ENCODE measurements around the gene FMN1. TPM values are rescaled to one million over a fixed set of nuclear protein-coding genes. Genes with fewer than 3 reads are reported as not detected.

The FMN1 gene
- total and polyA plus RNA-seq, 11 donors, result 0.61 to 10.6 (median 3.6) TPM

GRCh38 chr15:33242165-33242564, 47.7 kb upstream of the FMN1 start:
- DNase-seq (no peak), ATAC-seq (no peak)
- TF ChIP-seq POLR2A (IDR thresholded peaks at IDR 0.05), result no peak
- TF ChIP-seq, protein P1, sequence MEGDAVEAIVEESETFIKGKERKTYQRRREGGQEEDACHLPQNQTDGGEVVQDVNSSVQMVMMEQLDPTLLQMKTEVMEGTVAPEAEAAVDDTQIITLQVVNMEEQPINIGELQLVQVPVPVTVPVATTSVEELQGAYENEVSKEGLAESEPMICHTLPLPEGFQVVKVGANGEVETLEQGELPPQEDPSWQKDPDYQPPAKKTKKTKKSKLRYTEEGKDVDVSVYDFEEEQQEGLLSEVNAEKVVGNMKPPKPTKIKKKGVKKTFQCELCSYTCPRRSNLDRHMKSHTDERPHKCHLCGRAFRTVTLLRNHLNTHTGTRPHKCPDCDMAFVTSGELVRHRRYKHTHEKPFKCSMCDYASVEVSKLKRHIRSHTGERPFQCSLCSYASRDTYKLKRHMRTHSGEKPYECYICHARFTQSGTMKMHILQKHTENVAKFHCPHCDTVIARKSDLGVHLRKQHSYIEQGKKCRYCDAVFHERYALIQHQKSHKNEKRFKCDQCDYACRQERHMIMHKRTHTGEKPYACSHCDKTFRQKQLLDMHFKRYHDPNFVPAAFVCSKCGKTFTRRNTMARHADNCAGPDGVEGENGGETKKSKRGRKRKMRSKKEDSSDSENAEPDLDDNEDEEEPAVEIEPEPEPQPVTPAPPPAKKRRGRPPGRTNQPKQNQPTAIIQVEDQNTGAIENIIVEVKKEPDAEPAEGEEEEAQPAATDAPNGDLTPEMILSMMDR (IDR thresholded peaks at IDR 0.05), result no peak
- no peaks in the 10 kb centered on the region for H3K36me3 ChIP-seq
- no peaks in the 10 kb centered on the region for H3K9me3 ChIP-seq
- no peak overlapping the region for H3K27ac ChIP-seq
- no peaks in the 10 kb centered on the region for H3K4me1 ChIP-seq
- no peak overlapping the region for H3K4me3 ChIP-seq
- intact Hi-C loops (cut with DNase I), result no loop called here
- 17 to 31% (median 30%) methylated on average over 1 of the region's 1 CpG for WGBS, 4 donors
- peaks cover 0 to 11% (median 0%) of the 10 kb centered on the region in 9 donors for H3K27me3 ChIP-seq

DNA sequence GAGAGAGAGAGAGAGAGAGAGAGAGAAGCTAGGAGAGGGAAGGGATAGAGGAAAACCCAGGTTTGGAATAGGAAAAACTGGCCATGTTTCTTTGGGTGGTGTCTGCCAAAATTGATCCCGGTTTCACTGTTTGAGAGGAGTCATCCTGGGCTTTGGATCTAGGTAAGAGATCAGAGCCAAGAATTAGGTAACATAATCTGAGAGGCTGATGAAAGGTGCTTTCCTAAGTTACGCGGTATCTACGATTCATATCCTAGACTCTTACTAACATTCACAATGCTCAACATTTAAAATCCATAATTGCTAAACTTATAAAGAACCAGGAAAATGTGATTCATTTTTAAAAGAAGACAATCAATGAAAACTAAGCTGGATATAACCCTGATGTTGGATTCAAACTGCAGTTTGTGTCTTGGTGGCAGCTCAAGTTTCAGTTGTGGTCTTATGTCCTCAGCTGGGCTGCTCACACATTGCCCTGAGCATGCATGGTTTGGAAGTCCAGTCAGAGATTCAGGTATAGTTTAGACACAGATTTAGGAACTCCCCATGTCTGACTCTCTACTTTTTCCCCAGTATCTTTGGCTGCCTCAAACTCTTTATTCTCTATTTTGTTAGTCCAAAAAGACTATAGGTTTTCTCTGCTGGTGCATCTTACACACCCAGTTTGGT, 42.5 kb upstream of the FMN1 start:
- no peak for ATAC-seq
- Histone ChIP-seq H3K4me3 (no peak overlapping the region), H3K9me3 (no peaks in the 10 kb centered on the region), H3K4me1 (no peaks in the 10 kb centered on the region), H3K27me3 (peaks cover 0 to 28% (median 6%) of the 10 kb centered on the region in 9 donors), H3K36me3 (no peaks in the 10 kb centered on the region), H3K27ac (no peak overlapping the region)
- TF ChIP-seq, protein P1 (IDR thresholded peaks at IDR 0.05), result no peak
- TF ChIP-seq POLR2A (IDR thresholded peaks at IDR 0.05), result no peak
- intact Hi-C loops (cut with DNase I), result loop anchor here in 5 of 10 donors (5.0 to 10.0 kb wide), 2 partner anchors 465 to 468 kb away; no protein-coding TSS in a partner anchor
- 77 to 86% (median 84%) methylated on average over 4 of the region's 4 CpGs for WGBS, 4 donors
- no peak for DNase-seq

DNA sequence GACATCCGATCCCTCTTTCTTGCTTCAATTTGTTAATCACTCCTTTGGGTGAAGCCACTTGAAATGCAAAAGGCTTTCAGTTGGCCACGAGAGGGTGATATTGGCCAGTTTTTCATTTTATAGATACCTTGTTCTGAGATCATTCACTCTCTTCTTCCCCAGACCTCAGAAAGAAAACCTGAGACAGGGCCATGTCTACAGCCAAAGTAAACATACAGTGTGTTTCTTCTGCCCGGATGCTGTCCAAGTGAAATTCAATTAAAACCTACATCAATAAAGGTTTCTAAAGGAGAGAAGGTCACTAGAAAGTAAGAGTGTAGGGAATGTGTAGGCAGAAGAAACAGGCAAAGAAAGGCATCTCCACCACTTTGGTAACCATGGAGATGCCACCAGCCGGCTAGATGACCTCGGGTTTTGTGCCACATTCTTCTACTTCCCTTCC, 39.5 kb upstream of the FMN1 start:
- H3K36me3 ChIP-seq, result no peaks in the 10 kb centered on the region
- TF ChIP-seq, protein P1 (IDR thresholded peaks at IDR 0.05), result peak in 9 of 12 donors; percentile 11 to 46 (median 38)
- TF ChIP-seq POLR2A (IDR thresholded peaks at IDR 0.05), result no peak
- peak in 1 of 4 donors; percentile 42 for ATAC-seq
- H3K9me3 ChIP-seq, result no peaks in the 10 kb centered on the region
- WGBS, 4 donors, result 41 to 58% (median 43%) methylated on average over 5 of the region's 5 CpGs
- H3K27ac ChIP-seq, result no peak overlapping the region
- no peak overlapping the region for H3K4me3 ChIP-seq
- H3K4me1 ChIP-seq, result no peaks in the 10 kb centered on the region
- peaks cover 0 to 28% (median 6%) of the 10 kb centered on the region in 9 donors for H3K27me3 ChIP-seq
- intact Hi-C loops (cut with DNase I), result loop anchor here in 7 of 10 donors (5.0 to 10.0 kb wide), 2 partner anchors 468 to 471 kb away; no protein-coding TSS in a partner anchor
- no peak for DNase-seq

GRCh38 chr15:33226559-33227181, 32.2 kb upstream of the FMN1 start:
- ATAC-seq (peak; percentile 73 to 94 (median 88)), DNase-seq (peak in 4 of 5 donors; percentile 47 to 64 (median 54))
- Histone ChIP-seq H3K36me3 (no peaks in the 10 kb centered on the region), H3K4me3 (no peak overlapping the region), H3K27me3 (no peaks in the 10 kb centered on the region), H3K4me1 (peaks cover 0 to 9% (median 0%) of the 10 kb centered on the region in 12 donors), H3K9me3 (no peaks in the 10 kb centered on the region), H3K27ac (no peak overlapping the region)
- intact Hi-C loops (cut with DNase I), result loop anchor here in 2 of 10 donors (10.0 kb wide), 2 partner anchors 52 to 72 kb away; no protein-coding TSS in a partner anchor
- 67 to 76% (median 70%) methylated on average over 3 of the region's 3 CpGs for WGBS, 4 donors
- TF ChIP-seq POLR2A (IDR thresholded peaks at IDR 0.05), result no peak
- TF ChIP-seq, protein P1 (IDR thresholded peaks at IDR 0.05), result peak in 11 of 12 donors; percentile 7 to 51 (median 44)
